Left lung (tissue), 10 donors: Measurements from ENCODE around the gene CDX1. TPM values are rescaled to one million over a fixed set of nuclear protein-coding genes. Genes with fewer than 3 reads are reported as not detected.
"Not testable (repeated sequence)": the region's sequence is repeated elsewhere in the genome, so short reads cannot be mapped to it uniquely, and the experiment has no call there.

ENCODE experiments used
- ATAC-seq: fragments of 200-7000 bp; cut with Tn5 transposase; one replicate; pipeline ENCODE4 v1.9.1; 2020; ENCODE audit warnings: moderate library complexity
- DNase-seq, 4 donors: peaks; one replicate each; pipeline ENCODE4 v3.0.0-alpha.2; 2013 to 2020
- H3K27ac ChIP-seq, 2 donors: fragments of 200-600 bp; sonication (generic) in 1 of 2; one replicate each; pipeline versions ENCODE4 v1.5.0 to v1.8.0; 2020 to 2021
- H3K27me3 ChIP-seq, 2 donors: fragments of 200-600 bp; sonication (generic) in 1 of 2; one replicate each; pipeline versions ENCODE4 v1.5.0 to v1.8.0; 2020 to 2021
- H3K36me3 ChIP-seq, 2 donors: fragments of 200-600 bp; sonication (generic) in 1 of 2; one replicate each; pipeline versions ENCODE4 v1.5.0 to v1.8.0; 2020 to 2021
- H3K4me1 ChIP-seq, 2 donors: fragments of 200-600 bp; one replicate each; pipeline ENCODE4 v1.8.0; 2021
- H3K4me3 ChIP-seq, 2 donors: fragments of 200-600 bp; sonication (generic) in 1 of 2; one replicate each; pipeline versions ENCODE4 v1.5.0 to v1.8.0; 2020 to 2021; ENCODE audit warnings: mild to moderate bottlenecking in 1 of 2
- H3K9me3 ChIP-seq, 2 donors: fragments of 200-600 bp; sonication (generic) in 1 of 2; one replicate each; pipeline versions ENCODE4 v1.5.0 to v1.8.0; 2020 to 2021
- intact Hi-C, 2 donors: fragments of 100-400 bp; cut with DNase I; formaldehyde crosslinking; loops; one replicate each; pipeline versions ENCODE4 v1.11.2 to v1.14.2; 2022
- polyA plus RNA-seq, 6 donors: library from polyadenylated mRNA; unstranded; fragments of 120-200 nt; gene quantifications; one replicate each; pipeline ENCODE4 v1.2.1, GENCODE V29; 2013; ENCODE audit not compliant: insufficient read length in 6 of 6
- total RNA-seq, 2 donors: library from RNA; stranded (reverse); fragmentation: NEBNext Ultra II Directional; extraction: Animal tissue kit (Norgen Biotek cat#: 25700); gene quantifications; one replicate each; pipeline ENCODE4 v1.2.1, GENCODE V29; 2021
- TF ChIP-seq, protein P1 (sequence below), 2 donors: fragments of 200-600 bp; sonication (generic) in 1 of 2; IDR thresholded peaks; one replicate each; pipeline versions ENCODE4 v1.5.0 to v1.8.0; 2021; ENCODE audit warnings: antibody characterized with exemption in 2 of 2
- donor health status: DM: no; HTN: yes; CAD: no.
- donor health status: DM: no; HTN: no; CAD: no.

Gene CDX1
- total and polyA plus RNA-seq, 8 donors: 0.14 to 0.60 (median 0.34) TPM; not detected in 1

DNA sequence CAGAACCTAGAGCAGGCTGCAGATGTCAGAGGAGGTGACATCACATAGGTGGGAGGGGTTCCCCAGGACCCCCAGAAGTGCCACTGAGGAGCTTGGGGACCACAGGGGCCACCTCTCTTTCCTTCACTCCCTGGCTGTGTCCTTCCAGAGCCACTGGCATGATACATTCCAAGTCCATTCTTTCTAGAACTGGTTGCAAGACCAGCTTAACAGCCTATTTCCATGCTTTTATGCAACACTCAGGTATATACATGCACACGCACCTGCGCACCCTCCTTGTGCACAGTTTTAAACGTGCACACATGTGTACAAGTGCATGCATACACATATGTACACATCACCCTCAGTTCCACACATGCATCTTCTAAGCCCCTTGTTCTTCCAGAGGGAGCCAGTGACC, 63.0 kb downstream of the CDX1 start:
- Histone ChIP-seq H3K4me3 (no peak overlapping the region), H3K4me1 (no peaks in the 10 kb centered on the region), H3K27me3 (no peaks in the 10 kb centered on the region), H3K27ac (no peak overlapping the region), H3K36me3 (no peaks in the 10 kb centered on the region), H3K9me3 (no peaks in the 10 kb centered on the region)
- TF ChIP-seq, protein P1, sequence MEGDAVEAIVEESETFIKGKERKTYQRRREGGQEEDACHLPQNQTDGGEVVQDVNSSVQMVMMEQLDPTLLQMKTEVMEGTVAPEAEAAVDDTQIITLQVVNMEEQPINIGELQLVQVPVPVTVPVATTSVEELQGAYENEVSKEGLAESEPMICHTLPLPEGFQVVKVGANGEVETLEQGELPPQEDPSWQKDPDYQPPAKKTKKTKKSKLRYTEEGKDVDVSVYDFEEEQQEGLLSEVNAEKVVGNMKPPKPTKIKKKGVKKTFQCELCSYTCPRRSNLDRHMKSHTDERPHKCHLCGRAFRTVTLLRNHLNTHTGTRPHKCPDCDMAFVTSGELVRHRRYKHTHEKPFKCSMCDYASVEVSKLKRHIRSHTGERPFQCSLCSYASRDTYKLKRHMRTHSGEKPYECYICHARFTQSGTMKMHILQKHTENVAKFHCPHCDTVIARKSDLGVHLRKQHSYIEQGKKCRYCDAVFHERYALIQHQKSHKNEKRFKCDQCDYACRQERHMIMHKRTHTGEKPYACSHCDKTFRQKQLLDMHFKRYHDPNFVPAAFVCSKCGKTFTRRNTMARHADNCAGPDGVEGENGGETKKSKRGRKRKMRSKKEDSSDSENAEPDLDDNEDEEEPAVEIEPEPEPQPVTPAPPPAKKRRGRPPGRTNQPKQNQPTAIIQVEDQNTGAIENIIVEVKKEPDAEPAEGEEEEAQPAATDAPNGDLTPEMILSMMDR (IDR thresholded peaks at IDR 0.05): no peak
- intact Hi-C loops: no loop called here
- ATAC-seq (no peak), DNase-seq (no peak)

GRCh38 chr5:150230842-150231241, 64.3 kb downstream of the CDX1 start:
- H3K36me3 ChIP-seq: no peaks in the 10 kb centered on the region
- no peak for DNase-seq
- TF ChIP-seq, protein P1 (IDR thresholded peaks at IDR 0.05): no peak
- no peak overlapping the region for H3K4me3 ChIP-seq
- no peak for ATAC-seq
- no peaks in the 10 kb centered on the region for H3K4me1 ChIP-seq
- no peaks in the 10 kb centered on the region for H3K9me3 ChIP-seq
- H3K27me3 ChIP-seq: no peaks in the 10 kb centered on the region
- intact Hi-C loops: no loop called here
- H3K27ac ChIP-seq: no peak overlapping the region

- peak in 1 of 4 donors; percentile 28 for DNase-seq
- H3K4me1 ChIP-seq, H3K27me3 ChIP-seq, H3K36me3 ChIP-seq, ATAC-seq, H3K27ac ChIP-seq, H3K4me3 ChIP-seq, H3K9me3 ChIP-seq, intact Hi-C loops: not testable (repeated sequence)
These were observed 67.1 kb downstream of the CDX1 start for GRCh38 chr5:150233706-150234105.

Other genes starting within 250 kb of the CDX1 start
- gene PDE6A, start 222.0 kb upstream of the CDX1 start, total RNA-seq: not detected
- gene PDE6A, start 222.0 kb upstream of the CDX1 start, polyA plus RNA-seq: under 1 TPM; 0.14 to 0.24 (median 0.18) TPM
- 10 to 100 TPM; 14.3 to 18.5 TPM for gene SLC26A2, start 206.0 kb upstream of the CDX1 start, total RNA-seq
- gene SLC26A2, start 206.0 kb upstream of the CDX1 start, polyA plus RNA-seq: 10 to 100 TPM; 20.2 to 23.6 (median 22.6) TPM
- 1 to 10 TPM; 4.1 to 5.8 TPM for gene TIGD6, start 166.1 kb upstream of the CDX1 start, total RNA-seq
- gene TIGD6, start 166.1 kb upstream of the CDX1 start, polyA plus RNA-seq: 1 to 10 TPM; 3.7 to 5.1 (median 4.4) TPM
- 10 to 100 TPM; 27.5 to 37.1 TPM for gene HMGXB3, start 166.0 kb upstream of the CDX1 start, total RNA-seq
- 10 to 100 TPM; 38.8 to 53.3 (median 45.0) TPM for gene HMGXB3, start 166.0 kb upstream of the CDX1 start, polyA plus RNA-seq
- 10 to 100 TPM; 52.8 to 93.1 TPM for gene CSF1R, start 80.2 kb upstream of the CDX1 start, total RNA-seq
- gene CSF1R, start 80.2 kb upstream of the CDX1 start, polyA plus RNA-seq: 10 to 100 TPM; 22.7 to 26.5 (median 25.6) TPM
- 100 to 1,000 TPM; 129 TPM for gene PDGFRB, start 10.9 kb upstream of the CDX1 start, total RNA-seq
- gene PDGFRB, start 10.9 kb upstream of the CDX1 start, polyA plus RNA-seq: 100 to 1,000 TPM; 189 to 227 (median 220) TPM
- gene SLC6A7, start 23.3 kb downstream of the CDX1 start, total RNA-seq: not detected
- gene SLC6A7, start 23.3 kb downstream of the CDX1 start, polyA plus RNA-seq: under 1 TPM in 1 of 6 donors, not detected in 5; 0.13 TPM
- 1 to 10 TPM in 1 of 2 donors, under 1 TPM in 1; 0.64 to 1.2 TPM for gene CAMK2A, start 123.0 kb downstream of the CDX1 start, total RNA-seq
- 1 to 10 TPM; 4.0 to 5.8 (median 5.3) TPM for gene CAMK2A, start 123.0 kb downstream of the CDX1 start, polyA plus RNA-seq
- 1 to 10 TPM; 6.6 to 7.5 TPM for gene ARSI, start 136.1 kb downstream of the CDX1 start, total RNA-seq
- 10 to 100 TPM; 19.2 to 31.8 (median 25.0) TPM for gene ARSI, start 136.1 kb downstream of the CDX1 start, polyA plus RNA-seq
- gene TCOF1, start 190.9 kb downstream of the CDX1 start, total RNA-seq: 10 to 100 TPM; 21.8 to 32.5 TPM
- 10 to 100 TPM; 27.9 to 42.6 (median 31.1) TPM for gene TCOF1, start 190.9 kb downstream of the CDX1 start, polyA plus RNA-seq
- gene CD74, start 246.1 kb downstream of the CDX1 start, total RNA-seq: 1,000 to 10,000 TPM; 1,866 to 2,212 TPM
- gene CD74, start 246.1 kb downstream of the CDX1 start, polyA plus RNA-seq: 100 to 1,000 TPM; 143 to 201 (median 169) TPM